Uterus (tissue), 4 donors: ENCODE data around the gene HMX1. TPM values are rescaled to one million over a fixed set of nuclear protein-coding genes. Genes with fewer than 3 reads are reported as not detected.

Experiments
- DNase-seq, 2 donors: peaks; one replicate each; pipeline ENCODE4 v3.0.0-alpha.2; 2019 to 2020
- H3K27ac ChIP-seq, 2 donors: fragments of 200-600 bp; sonication (generic); 1 replicate in 1 of 2; 2 replicates in 1 of 2; pipeline ENCODE4 v1.5.1; 2016 to 2018
- H3K27me3 ChIP-seq, 2 donors: fragments of 200-600 bp; sonication (generic); one replicate each; pipeline ENCODE4 v1.5.1; 2018 to 2019; ENCODE audit warnings: control low read depth in 1 of 2
- H3K36me3 ChIP-seq, 2 donors: fragments of 200-600 bp; sonication (generic); one replicate each; pipeline ENCODE4 v1.5.1; 2019; ENCODE audit warnings: control low read depth in 1 of 2
- H3K4me1 ChIP-seq, 2 donors: fragments of 200-600 bp; sonication (generic); one replicate each; pipeline ENCODE4 v1.5.1; 2018 to 2019; ENCODE audit warnings: control low read depth in 1 of 2
- H3K4me3 ChIP-seq, 2 donors: fragments of 200-600 bp; sonication (generic); 1 replicate in 1 of 2; 2 replicates in 1 of 2; pipeline ENCODE4 v1.5.1; 2018 to 2019; ENCODE audit warnings: mild to moderate bottlenecking in 1 of 2
- H3K9me3 ChIP-seq, 2 donors: fragments of 200-600 bp; sonication (generic); one replicate each; pipeline ENCODE4 v1.5.1; 2019; ENCODE audit warnings: control low read depth in 1 of 2
- CTCF ChIP-seq, 4 experiments: fragments of 200-600 bp in 2 of 4; fragments of 450-650 bp in 2 of 4; sonication (generic) in 2 of 4; IDR thresholded peaks; one replicate each; pipeline ENCODE4 v1.5.1; 2016 to 2019; ENCODE audit warnings: antibody characterized with exemption in 4 of 4, mild to moderate bottlenecking in 2 of 4, moderate library complexity in 1 of 4
- POLR2A ChIP-seq, 2 donors: fragments of 450-650 bp; IDR thresholded peaks; one replicate each; pipeline ENCODE4 v1.6.1; 2016; ENCODE audit warnings: antibody characterized with exemption in 2 of 2, mild to moderate bottlenecking in 1 of 2, moderate library complexity in 1 of 2
- intact Hi-C: fragments of 100-400 bp; cut with DNase I; formaldehyde crosslinking; loops from one replicate; pipeline ENCODE4 v1.15.1; 2023; ENCODE audit warnings: low total_unique reads
- total RNA-seq, 4 donors: library from RNA; depleted of rRNA in 3 of 4; stranded (reverse); fragments of >200 nt in 3 of 4; gene quantifications; one replicate each; pipeline versions ENCODE4 v1.1.0 to v1.2.4, GENCODE V29; 2014 to 2023
- donor health status: DM: yes; HTN: yes; CAD: no.

Gene HMX1
- total RNA-seq, 4 donors from 2014 or later = 0.21 TPM; not detected in 3

- TF ChIP-seq CTCF (IDR thresholded peaks at IDR 0.05) = no peak
- no peak for TF ChIP-seq POLR2A (IDR thresholded peaks at IDR 0.05)
- Histone ChIP-seq H3K9me3 (no peaks in the 10 kb centered on the region), H3K4me3 (no peak overlapping the region), H3K36me3 (no peaks in the 10 kb centered on the region), H3K27ac (no peak overlapping the region), H3K27me3 (no peaks in the 10 kb centered on the region), H3K4me1 (no peaks in the 10 kb centered on the region)
- intact Hi-C loops = no loop called here
- DNase-seq = no peak
These were observed 41.6 kb downstream of the HMX1 start for GRCh38 chr4:8830056-8830455.

GRCh38 chr4:8829584-8829983, 42.1 kb downstream of the HMX1 start:
- no peaks in the 10 kb centered on the region for H3K36me3 ChIP-seq
- DNase-seq = no peak
- intact Hi-C loops = no loop called here
- H3K4me1 ChIP-seq = no peaks in the 10 kb centered on the region
- H3K27ac ChIP-seq = no peak overlapping the region
- H3K4me3 ChIP-seq = no peak overlapping the region
- H3K27me3 ChIP-seq = no peaks in the 10 kb centered on the region
- TF ChIP-seq CTCF (IDR thresholded peaks at IDR 0.05) = no peak
- no peak for TF ChIP-seq POLR2A (IDR thresholded peaks at IDR 0.05)
- no peaks in the 10 kb centered on the region for H3K9me3 ChIP-seq

- H3K4me3 ChIP-seq = no peak overlapping the region
- H3K27me3 ChIP-seq = no peaks in the 10 kb centered on the region
- DNase-seq = no peak
- H3K36me3 ChIP-seq = no peaks in the 10 kb centered on the region
- H3K27ac ChIP-seq = no peak overlapping the region
- H3K4me1 ChIP-seq = no peaks in the 10 kb centered on the region
- H3K9me3 ChIP-seq = no peaks in the 10 kb centered on the region
- TF ChIP-seq CTCF (IDR thresholded peaks at IDR 0.05) = no peak
- no peak for TF ChIP-seq POLR2A (IDR thresholded peaks at IDR 0.05)
- intact Hi-C loops = no loop called here
These were observed 42.8 kb downstream of the HMX1 start for GRCh38 chr4:8828869-8829268.

GRCh38 chr4:8821151-8821950, 50.3 kb downstream of the HMX1 start:
- H3K27me3 ChIP-seq = no peaks in the 10 kb centered on the region
- DNase-seq = no peak
- intact Hi-C loops = no loop called here

More at GRCh38 chr4:8821151-8821950, 50.3 kb downstream of the HMX1 start:
- H3K4me1 ChIP-seq = no peaks in the 10 kb centered on the region
- no peak overlapping the region for H3K27ac ChIP-seq
- H3K9me3 ChIP-seq = no peaks in the 10 kb centered on the region
- no peak overlapping the region for H3K4me3 ChIP-seq
- no peaks in the 10 kb centered on the region for H3K36me3 ChIP-seq
- no peak for TF ChIP-seq CTCF (IDR thresholded peaks at IDR 0.05)
- no peak for TF ChIP-seq POLR2A (IDR thresholded peaks at IDR 0.05)
